Esophagus squamous epithelium (tissue), 4 donors: Measurements from ENCODE around the gene TANGO2.

ENCODE experiments used
- CTCF ChIP-seq, 6 experiments: fragments of 450-650 bp in 4 of 6; fragments of 200-600 bp in 2 of 6; sonication (generic) in 2 of 6; IDR thresholded peaks; one replicate each; pipeline ENCODE4 v1.5.1; 2016 to 2019; ENCODE audit warnings: antibody characterized with exemption in 6 of 6, mild to moderate bottlenecking in 4 of 6, moderate library complexity in 4 of 6
- POLR2A ChIP-seq, 4 donors: fragments of 450-650 bp; IDR thresholded peaks; one replicate each; pipeline ENCODE4 v1.6.1; 2017; ENCODE audit warnings: antibody characterized with exemption in 4 of 4, mild to moderate bottlenecking in 4 of 4, moderate library complexity in 3 of 4

- no peak for TF ChIP-seq CTCF (IDR thresholded peaks at IDR 0.05)
- no peak for TF ChIP-seq POLR2A (IDR thresholded peaks at IDR 0.05)
Measured at GRCh38 chr22:20009582-20010306, 11.2 kb upstream of the TANGO2 start.
